Measurements from ENCODE around the gene GAS2.

Gene GAS2

DNA sequence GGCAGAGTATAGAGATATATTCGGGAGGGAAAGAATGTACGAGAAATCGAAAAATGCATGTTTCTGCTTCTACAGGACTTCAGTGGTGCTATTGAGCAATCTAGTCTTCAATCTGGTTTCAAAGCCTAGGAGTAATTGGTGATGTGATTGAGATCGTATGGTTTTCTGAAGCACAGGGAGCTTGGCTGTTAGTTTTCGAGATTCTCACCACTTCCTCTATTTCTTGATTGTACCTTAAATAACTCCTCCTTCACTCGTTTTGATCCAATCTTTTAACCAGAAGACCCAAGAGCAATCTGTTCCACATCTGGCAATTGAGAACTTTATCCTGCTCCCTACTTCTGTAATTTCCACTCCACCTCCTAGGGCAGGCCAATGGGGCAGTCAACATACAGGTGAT, 193.3 kb downstream of the GAS2 start:
- Histone ChIP-seq H3K4me1 (ENCODE audit: control insufficient read depth, insufficient read depth, low read length) (no peaks in the 10 kb centered on the region; the same call in 1 of the 2 replicates), H3K4me3 (ENCODE audit: low read length) (no peak overlapping the region), H3K27me3 (ENCODE audit: control insufficient read depth, insufficient read depth, low read length) (no peaks in the 10 kb centered on the region), H3K9me3 (ENCODE audit: control insufficient read depth, insufficient read depth, low read length) (no peaks in the 10 kb centered on the region), H3K27ac (ENCODE audit: low read length) (no peak overlapping the region), H3K36me3 (ENCODE audit: control insufficient read depth, insufficient read depth, low read length) (no peaks in the 10 kb centered on the region)
- DNase-seq (ENCODE audit: low read depth, low spot score): no peak
- WGBS (ENCODE audit: insufficient coverage, insufficient read length): no CpG with 5 or more reads among the region's 6 CpGs

DNA sequence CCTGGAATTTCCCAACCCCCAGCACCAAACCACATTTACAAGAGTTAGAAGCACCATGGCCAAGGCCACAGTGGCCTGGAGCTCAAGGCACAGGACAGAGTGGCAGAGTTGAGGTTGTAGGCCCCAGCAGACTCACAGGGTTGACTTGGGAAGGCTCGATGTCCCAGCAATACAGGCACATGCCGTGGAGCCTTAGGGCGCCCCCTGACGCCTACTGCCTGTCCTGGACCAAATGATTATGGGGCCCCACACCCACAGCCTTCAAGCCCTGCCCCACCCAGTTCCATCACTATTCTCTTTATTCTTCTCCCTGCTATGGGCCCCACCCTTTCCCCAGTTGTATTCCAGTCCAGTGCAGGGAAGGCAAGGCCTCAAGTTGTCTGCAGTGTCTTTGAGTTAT, 193.8 kb downstream of the GAS2 start, which contains the start of gene CCDC179:
CCDC179 (minus strand) TSS at position 234 of the 400 bp plus-strand sequence; CDS start at position 181, 53 bp downstream.
- no CpG with 5 or more reads among the region's 4 CpGs for WGBS (ENCODE audit: insufficient coverage, insufficient read length)
- Histone ChIP-seq H3K4me3 (ENCODE audit: low read length) (no peak within 1 kb of the TSS), H3K27ac (ENCODE audit: low read length) (no peak within 1 kb of the TSS), H3K4me1 (ENCODE audit: control insufficient read depth, insufficient read depth, low read length) (no peaks in the 10 kb centered on the region; the same call in 1 of the 2 replicates), H3K9me3 (ENCODE audit: control insufficient read depth, insufficient read depth, low read length) (no peaks in the 10 kb centered on the region), H3K27me3 (ENCODE audit: control insufficient read depth, insufficient read depth, low read length) (no peaks in the 10 kb centered on the region), H3K36me3 (ENCODE audit: control insufficient read depth, insufficient read depth, low read length) (no peaks in the 10 kb centered on the region)
- no peak for DNase-seq (ENCODE audit: low read depth, low spot score)
